Erythroblast (primary cell): Measurements from ENCODE around the gene NEDD1.

ENCODE experiments used
- GATA1 ChIP-seq: IDR thresholded peaks from 2 replicates; pipeline ENCODE4 v1.6.1; 2011; ENCODE audit warnings: low read depth, mild to moderate bottlenecking, control low read depth, low read length, moderate library complexity
- POLR2A ChIP-seq: IDR thresholded peaks from 2 replicates; pipeline ENCODE4 v1.6.1; 2011; ENCODE audit warnings: mild to moderate bottlenecking, low read length

DNA sequence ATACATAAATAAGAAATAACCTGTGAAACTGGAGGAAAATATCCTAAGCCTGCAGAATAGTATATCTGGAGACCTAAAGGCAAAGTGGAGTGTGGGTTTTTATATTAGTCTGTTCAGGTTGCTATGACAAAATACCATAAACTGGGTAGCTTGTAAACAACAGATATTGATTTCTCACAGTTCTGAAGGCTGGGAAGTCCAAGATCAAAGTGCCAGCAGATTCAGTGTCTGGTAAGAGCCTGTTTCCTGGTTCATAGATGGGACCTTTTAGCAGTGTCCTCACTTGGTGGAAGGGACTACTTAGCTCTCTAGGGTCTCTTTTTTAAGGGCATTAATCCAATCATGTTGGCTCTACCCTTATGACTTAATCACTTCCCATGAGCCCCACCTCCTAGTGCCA is 25.4 kb upstream of the NEDD1 start:
- TF ChIP-seq POLR2A = no peak
- TF ChIP-seq GATA1 = no peak
